SK-N-MC (cell line): ENCODE data around the gene TFEB.

Experiments
- EZH2 ChIP-seq: fragments of 200-600 bp; sonication (generic); IDR thresholded peaks from one replicate; pipeline ENCODE4 v1.6.1; 2017; ENCODE audit warnings: antibody characterized with exemption
- POLR2AphosphoS5 ChIP-seq: IDR thresholded peaks from 2 replicates; pipeline ENCODE4 v1.6.1; 2012; ENCODE audit warnings: mild to moderate bottlenecking, low read depth, low read length, borderline replicate concordance

GRCh38 chr6:41709375-41709774 lies 26.0 kb downstream of the TFEB start:
- TF ChIP-seq POLR2AphosphoS5: no peak
- TF ChIP-seq EZH2: no peak
